HG02763 (cell line): ENCODE results near the gene CDH13.

ENCODE experiments used
- ATAC-seq: cut with Tn5 transposase; IDR thresholded peaks from one replicate; pipeline ENCODE4 v1.9.1; 2021; ENCODE audit warnings: mild to moderate bottlenecking, moderate library complexity; ENCODE audit not compliant: unreplicated experiment

Gene CDH13

DNA sequence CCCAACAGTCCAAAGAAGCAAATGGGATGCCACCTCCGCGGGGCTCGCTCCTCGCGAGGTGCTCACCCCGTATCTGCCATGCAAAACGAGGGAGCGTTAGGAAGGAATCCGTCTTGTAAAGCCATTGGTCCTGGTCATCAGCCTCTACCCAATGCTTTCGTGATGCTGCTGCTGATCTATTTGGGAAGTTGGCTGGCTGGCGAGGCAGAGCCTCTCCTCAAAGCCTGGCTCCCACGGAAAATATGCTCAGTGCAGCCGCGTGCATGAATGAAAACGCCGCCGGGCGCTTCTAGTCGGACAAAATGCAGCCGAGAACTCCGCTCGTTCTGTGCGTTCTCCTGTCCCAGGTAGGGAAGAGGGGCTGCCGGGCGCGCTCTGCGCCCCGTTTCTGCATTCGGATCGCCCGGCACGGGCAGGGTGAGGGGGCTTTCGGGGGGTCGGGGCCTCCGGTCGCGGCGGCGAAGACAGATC is at the start of gene CDH13:
CDH13 (plus strand) TSS at position 179 of the 471 bp plus-strand sequence.
- ATAC-seq = no peak

DNA sequence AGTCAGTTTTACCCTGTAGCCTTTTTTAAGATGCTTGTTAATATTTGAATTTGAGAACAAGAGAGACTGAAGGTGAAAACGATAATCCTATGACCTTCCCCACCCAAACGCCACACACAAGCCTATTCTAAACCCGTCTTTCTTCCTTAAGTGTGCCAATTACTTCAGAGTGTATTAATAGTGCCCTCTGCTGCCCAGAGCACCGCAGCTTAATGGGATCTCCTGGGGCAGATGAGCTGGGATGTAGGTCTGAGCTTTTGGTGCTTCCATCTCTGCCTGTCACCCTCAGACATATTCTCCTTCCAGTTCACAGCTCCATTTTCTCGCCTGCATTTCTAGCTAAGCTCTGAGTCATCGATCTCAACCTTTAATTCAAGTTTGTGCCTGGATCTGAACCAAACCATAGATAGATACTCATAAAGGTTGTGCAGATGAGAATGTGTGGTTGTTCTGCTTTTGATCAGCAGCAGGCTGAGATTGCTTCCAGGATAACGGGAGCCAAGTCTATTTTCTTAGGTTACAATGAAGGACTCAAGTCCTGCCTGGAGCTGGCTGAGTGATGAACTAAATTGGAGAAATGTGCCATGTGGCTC is 46.4 kb upstream of the CDH13 start:
- ATAC-seq = no peak

GRCh38 chr16:82582975-82583374 is 43.8 kb upstream of the CDH13 start:
- ATAC-seq = no peak

DNA sequence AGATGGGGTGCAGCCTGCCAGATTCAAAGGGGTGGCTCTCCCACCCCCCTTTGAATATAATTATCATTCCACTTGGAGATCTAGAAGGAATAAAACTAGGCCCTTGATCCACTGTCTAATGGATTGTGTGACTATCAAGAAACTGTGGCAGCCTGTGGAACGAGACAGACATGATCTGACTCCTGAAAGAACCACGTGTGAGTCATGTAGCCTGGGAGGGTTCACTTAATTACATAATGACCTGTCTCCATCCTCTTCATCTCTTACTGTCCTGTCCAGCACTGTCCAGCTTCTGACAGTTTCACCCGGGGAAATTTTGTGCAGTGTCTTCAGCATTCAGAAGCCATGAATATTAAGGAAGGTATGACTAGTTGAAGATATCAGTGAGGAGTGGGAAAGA is 43.3 kb upstream of the CDH13 start:
- ATAC-seq = no peak

- no peak for ATAC-seq
Measured at GRCh38 chr16:82584553-82585152, 42.1 kb upstream of the CDH13 start.

DNA sequence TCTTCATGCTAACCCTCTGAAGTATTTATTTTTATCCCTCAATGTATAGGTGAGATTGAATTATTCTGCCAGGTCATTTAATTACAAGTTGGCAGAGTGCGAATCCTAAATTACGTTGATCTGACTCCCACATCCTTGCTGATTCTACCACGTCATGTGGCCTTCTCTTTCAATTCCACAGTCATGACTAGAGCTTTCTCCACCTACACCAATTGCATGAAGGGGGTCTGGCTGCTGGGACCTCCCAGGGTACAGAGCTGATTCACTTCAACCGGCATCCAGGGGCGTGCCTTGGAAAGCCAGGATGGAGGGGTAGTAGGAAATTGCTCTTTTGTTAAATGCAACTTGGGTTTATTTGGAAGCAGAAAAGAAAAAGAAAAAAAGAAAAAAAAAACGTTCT is 41.1 kb upstream of the CDH13 start:
- ATAC-seq = no peak

- no peak for ATAC-seq
Measured at GRCh38 chr16:82586130-82586529, 40.6 kb upstream of the CDH13 start.

- no peak for ATAC-seq
Measured at GRCh38 chr16:82587289-82587688, 39.5 kb upstream of the CDH13 start.

- no peak for ATAC-seq
Measured at GRCh38 chr16:82589407-82589806, 37.4 kb upstream of the CDH13 start.

GRCh38 chr16:82594114-82594513 is 32.7 kb upstream of the CDH13 start:
- ATAC-seq = no peak

GRCh38 chr16:82598771-82599170 is 28.0 kb upstream of the CDH13 start:
- ATAC-seq = no peak

- no peak for ATAC-seq
Measured at GRCh38 chr16:82601989-82602640, 24.7 kb upstream of the CDH13 start.

- no peak for ATAC-seq
Measured at GRCh38 chr16:82603784-82604411, 22.9 kb upstream of the CDH13 start.

DNA sequence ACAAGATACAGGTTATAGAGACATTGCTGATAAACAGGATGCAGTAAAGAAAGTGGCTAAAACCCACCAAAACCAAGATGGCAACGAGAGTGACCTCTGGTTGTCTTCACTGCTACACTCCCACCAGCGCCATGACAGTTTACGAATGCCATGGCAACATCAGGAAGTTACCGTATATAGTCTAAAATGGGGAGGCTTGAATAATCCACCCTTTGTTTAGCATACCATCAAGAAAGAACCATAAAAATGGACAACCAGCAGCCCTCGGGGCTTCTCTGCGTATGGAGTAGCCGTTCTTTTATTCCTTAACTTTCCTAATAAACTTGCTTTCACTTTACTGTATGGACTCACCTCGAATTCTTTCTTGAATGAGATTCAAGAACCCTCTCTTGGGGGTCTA is 21.7 kb upstream of the CDH13 start:
- no peak for ATAC-seq

DNA sequence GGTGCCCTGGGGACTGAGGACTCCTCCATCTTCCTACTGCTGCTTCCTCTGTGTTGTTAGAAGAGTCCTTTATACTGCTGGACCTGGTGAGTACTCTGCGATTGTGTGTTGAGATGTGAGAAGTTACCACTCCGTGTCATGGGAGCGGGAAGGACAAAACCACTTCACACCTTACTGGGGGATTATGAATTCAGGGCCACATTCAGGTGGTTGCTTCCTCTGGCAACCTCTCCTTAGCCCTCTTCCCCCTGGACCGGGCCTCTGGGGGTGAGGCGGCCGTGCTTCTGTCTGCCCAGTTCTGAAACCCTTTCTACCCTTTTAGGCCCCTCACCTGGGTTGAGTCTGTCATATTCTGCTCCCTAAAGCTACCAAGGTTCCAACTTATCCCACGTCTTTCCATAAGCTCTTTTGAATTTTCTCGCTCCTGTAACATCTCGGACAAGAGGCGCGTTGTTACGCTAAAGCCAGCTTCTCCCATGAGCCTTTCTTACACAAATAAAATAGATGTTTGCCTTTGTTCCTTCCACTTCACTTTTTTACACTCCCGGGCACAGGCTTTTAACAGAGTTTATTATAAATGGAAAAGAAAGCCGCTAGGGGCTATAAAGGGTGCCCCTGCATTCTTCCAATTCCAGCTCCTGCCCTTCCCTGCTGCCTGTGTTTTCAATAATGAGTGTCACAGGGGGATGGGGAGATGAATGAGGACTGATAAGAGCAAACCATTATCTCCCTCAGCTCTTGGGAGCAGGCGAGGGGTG is 20.7 kb upstream of the CDH13 start:
- no peak for ATAC-seq

- no peak for ATAC-seq
Measured at GRCh38 chr16:82609140-82609539, 17.6 kb upstream of the CDH13 start.

DNA sequence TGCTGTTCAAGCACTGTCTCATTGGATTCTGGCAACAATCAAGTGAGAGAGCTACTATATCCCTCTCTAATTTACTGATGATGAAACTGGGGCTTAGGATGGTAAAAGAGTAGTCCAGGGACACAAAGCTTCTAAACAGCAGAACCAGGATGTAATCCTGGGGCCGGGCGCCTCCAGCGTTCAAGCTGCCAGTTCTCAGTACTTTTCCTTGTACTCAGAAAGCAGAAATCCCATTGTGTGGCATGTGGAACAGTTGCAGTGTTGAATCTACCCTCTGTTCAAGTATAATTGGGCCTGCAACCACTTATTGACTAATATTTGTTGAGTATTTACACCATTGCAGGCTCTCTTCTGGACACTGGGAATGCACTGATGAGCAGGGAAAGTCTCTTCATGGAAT is 14.5 kb upstream of the CDH13 start:
- no peak for ATAC-seq

DNA sequence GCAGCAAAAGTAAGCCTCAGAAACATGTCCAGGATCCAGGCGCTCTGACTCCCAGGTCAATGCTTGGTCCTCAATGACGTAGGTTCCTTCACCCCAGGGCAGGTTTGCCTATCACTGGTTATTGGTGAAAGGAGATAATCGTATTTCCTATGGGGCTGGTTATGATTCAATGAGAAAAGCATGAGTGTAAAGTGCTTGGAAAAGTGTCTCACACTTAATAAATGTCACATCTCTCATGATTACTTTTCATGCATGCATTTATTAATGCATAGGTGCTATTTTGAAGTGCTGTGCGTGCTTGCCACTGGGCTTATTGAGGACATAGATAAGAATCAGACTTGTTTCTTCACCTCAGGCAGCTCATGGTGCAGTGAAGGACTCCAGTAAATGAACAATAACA is 10.4 kb upstream of the CDH13 start:
- no peak for ATAC-seq

DNA sequence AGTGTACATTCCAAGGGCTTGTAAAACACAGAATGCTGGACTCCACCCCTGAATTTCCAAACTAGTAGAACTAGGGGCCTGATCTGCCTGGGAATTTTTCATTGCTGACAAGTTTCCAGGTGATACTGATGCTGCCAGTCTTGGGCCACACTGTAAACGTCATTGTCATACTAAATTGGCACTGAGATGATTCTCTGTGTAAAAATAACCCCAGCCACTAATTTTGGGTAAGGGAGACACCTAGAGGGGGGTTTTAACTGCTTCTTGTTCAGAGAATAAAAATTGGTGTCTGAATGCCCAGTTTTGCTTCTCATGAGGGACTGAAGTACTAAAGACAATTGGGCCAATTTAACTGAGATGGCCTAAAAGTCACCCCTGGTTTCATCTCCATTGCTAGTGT is 5.0 kb upstream of the CDH13 start:
- no peak for ATAC-seq

DNA sequence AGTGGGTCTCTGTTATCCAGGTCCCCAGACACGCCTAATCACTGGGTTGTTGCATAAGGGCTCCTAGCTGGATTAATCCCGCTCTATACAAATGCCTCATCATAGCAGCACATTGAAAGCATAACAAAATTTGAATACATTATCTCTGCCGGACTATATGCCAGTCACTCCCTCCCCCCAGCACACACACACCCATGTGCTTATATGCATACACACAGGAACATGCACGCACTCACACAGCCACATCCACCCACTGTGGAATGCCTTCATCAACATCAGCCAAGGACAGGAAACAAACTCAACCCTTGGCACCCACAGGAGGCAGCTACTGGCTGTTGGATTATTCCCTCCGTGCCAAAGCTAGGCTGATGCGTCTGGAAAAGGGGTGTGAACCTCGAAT is 3.5 kb upstream of the CDH13 start:
- ATAC-seq = no peak
